Adipocyte (in vitro differentiated cells): ENCODE results near the gene GATAD2B.
"Not testable (repeated sequence)": the region's sequence is repeated elsewhere in the genome, so short reads cannot be mapped to it uniquely, and the experiment has no call there.

Experiments
- DNase-seq: peaks from one replicate; pipeline ENCODE4 v3.0.0-alpha.2; 2015; ENCODE audit warnings: low read depth
- H3K27me3 ChIP-seq: replicated peaks from 2 replicates; pipeline ENCODE4 v1.7.0; 2013; ENCODE audit warnings: mild to moderate bottlenecking, low read length, moderate library complexity; ENCODE audit not compliant: control insufficient read depth, insufficient read depth
- H3K36me3 ChIP-seq: 2 replicates; pipeline ENCODE4 v1.7.0; 2013; ENCODE audit warnings: low read length, mild to moderate bottlenecking, moderate library complexity; ENCODE audit not compliant: control insufficient read depth, insufficient read depth, severe bottlenecking
- H3K4me1 ChIP-seq: 2 replicates; pipeline ENCODE4 v1.7.0; 2013; ENCODE audit warnings: mild to moderate bottlenecking, low read length, moderate library complexity; ENCODE audit not compliant: control insufficient read depth, insufficient read depth
- H3K4me3 ChIP-seq: 2 replicates; pipeline ENCODE4 v1.7.0; 2013; ENCODE audit warnings: mild to moderate bottlenecking, low read length, moderate library complexity
- H3K9ac ChIP-seq: 2 replicates; pipeline ENCODE4 v1.7.0; 2013; ENCODE audit warnings: mild to moderate bottlenecking, low read length, moderate library complexity
- H3K9me3 ChIP-seq: 2 replicates; pipeline ENCODE4 v1.7.0; 2013; ENCODE audit warnings: mild to moderate bottlenecking, low read length, moderate library complexity; ENCODE audit not compliant: control insufficient read depth

GATAD2B gene

DNA sequence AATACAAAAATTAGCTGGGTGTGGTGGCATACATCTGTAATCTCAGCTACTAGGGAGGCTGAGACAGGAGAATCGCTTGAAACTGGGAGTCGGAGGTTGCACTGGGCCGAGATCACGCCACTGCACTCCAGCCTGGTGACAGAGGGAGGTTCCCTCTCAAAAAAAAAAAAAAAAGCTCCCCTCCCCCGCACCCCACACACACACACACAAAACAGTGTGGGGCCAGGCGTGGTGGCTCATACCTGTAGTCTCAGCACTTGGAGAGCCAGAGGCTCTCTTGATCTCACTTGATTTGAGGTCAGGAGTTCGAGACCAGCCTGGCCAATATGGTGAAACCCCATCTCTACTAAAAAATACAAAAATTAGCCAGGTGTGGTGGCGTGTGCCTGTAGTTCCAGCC is 16.9 kb downstream of the GATAD2B start:
- H3K36me3 ChIP-seq, H3K27me3 ChIP-seq, DNase-seq, H3K9ac ChIP-seq, H3K9me3 ChIP-seq, H3K4me3 ChIP-seq: not testable (repeated sequence)
- peaks cover 15% of the 10 kb centered on the region for H3K4me1 ChIP-seq

DNA sequence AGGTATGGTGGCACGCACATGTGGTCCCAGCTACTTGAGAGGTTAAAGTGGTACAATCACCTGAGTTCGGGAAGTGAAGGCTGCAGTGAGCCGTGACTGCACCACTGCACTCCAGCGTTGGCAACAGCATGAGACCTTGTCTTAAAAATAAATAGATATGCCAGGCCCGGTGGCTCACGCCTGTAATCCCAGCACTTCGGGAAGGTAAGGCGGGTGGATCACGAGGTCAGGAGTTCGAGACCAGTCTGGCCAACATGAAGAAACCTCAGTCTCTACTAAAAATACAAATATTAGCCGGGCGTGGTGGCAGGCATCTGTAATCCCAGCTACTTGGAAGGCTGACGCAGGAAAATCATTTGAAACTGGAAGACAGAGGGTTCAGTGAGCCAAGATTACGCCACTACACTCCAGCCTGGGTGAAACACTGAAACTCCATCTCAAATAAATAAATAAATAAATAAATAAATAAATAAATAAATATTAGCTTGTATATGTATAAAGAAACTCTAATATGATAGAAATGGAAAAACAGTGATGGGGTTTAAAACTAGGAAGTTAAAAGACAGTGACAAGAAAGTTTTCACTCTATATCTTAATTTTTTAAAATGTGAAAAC is 18.8 kb downstream of the GATAD2B start:
- Histone ChIP-seq H3K4me3 (no peak overlapping the region), H3K9ac (no peak overlapping the region), H3K27me3 (no peaks in the 10 kb centered on the region), H3K4me1 (peaks cover 15% of the 10 kb centered on the region), H3K36me3 (peaks cover 7% of the 10 kb centered on the region), H3K9me3 (no peaks in the 10 kb centered on the region)
- peak; percentile 10 for DNase-seq

DNA sequence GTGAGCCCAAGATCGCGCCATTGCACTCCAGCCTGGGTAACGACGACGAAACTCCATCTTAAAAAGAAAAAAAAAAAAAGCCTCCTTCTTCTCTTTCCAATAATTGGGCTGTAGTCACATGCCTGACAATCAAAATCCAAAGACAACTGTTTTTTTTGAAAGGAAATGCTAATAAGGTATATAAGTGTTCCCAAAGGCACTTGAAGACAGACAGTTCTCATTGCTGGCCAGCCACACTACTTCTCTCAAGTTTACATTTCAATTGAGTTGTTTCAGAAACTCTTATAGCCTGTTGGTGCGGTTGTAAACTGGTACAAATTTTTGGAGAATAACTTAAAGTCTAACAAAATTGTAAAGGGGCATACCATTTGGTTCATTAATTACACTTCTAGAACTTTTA is 23.3 kb downstream of the GATAD2B start:
- Histone ChIP-seq H3K9ac (no peak overlapping the region), H3K9me3 (no peaks in the 10 kb centered on the region), H3K4me1 (peaks cover 10% of the 10 kb centered on the region), H3K27me3 (no peaks in the 10 kb centered on the region), H3K4me3 (no peak overlapping the region), H3K36me3 (peaks cover 6% of the 10 kb centered on the region)
- DNase-seq: no peak

DNA sequence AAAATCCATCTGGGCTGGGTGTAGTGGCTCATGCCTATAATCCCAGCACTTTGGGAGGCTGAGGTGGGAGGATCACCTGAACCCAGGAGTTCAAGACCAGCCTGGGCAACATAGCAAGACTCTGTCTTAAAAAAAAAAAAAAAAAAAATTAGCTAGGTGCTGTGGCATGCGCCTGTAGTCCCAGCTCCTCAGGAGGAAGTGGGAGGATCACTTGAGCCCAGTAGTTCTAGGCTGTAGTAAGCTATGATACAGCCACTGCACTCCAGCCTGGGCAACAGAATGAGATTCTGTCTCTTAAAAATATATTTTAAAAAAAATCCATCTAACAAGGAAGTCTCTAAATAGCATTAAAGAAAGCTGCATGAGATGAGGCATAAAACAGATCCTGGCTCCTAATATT is 26.9 kb downstream of the GATAD2B start:
- H3K4me1 ChIP-seq, H3K27me3 ChIP-seq, H3K9ac ChIP-seq, H3K9me3 ChIP-seq, DNase-seq, H3K4me3 ChIP-seq: not testable (repeated sequence)
- peaks cover 14% of the 10 kb centered on the region for H3K36me3 ChIP-seq

DNA sequence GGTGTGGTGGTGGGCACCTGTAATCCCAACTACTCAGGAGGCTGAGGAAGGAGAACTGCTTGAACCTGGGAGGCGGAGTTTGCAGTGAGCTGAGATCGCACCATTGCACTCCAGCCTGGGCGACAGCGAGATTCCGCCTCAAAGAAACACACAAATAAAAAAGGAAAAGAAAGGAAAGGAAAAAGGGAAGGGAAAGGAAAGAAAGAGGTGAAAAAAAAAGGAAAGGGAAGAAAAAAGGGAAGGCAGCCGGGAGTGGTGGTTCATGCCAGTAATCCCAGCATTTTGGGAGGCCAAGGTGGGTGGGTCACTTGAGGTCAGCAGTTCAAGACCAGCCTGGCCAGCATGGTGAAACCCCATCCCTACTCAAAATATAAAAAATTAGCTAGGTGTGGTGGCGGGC is 31.7 kb downstream of the GATAD2B start:
- peaks cover 13% of the 10 kb centered on the region for H3K36me3 ChIP-seq
- H3K9ac ChIP-seq, H3K27me3 ChIP-seq, DNase-seq, H3K4me3 ChIP-seq, H3K9me3 ChIP-seq: not testable (repeated sequence)
- peaks cover 21% of the 10 kb centered on the region for H3K4me1 ChIP-seq

DNA sequence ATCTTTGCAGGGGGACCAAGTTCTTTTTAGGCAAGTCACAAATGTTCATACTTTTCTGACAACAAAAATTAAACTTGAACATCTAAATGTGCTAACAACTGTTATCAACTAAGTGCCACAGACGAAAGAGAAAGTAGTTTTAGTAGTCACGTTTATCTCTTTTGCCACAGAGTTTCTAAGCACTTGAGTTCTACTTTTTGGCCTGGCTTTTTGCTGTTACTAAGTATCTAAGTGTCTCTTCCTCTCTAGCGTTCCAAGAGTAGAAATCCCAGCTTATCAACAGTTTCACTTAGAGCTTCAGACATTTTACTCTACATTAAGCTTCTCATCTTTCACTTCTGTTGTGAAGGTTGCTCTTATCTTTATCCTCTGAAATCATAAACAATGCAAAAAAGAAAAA is 34.2 kb downstream of the GATAD2B start:
- Histone ChIP-seq H3K9me3 (no peaks in the 10 kb centered on the region), H3K9ac (peak overlapping the region; percentile 55), H3K27me3 (no peaks in the 10 kb centered on the region), H3K4me1 (peaks cover 21% of the 10 kb centered on the region), H3K36me3 (peaks cover 13% of the 10 kb centered on the region), H3K4me3 (peak overlapping the region; percentile 37)
- DNase-seq: no peak

DNA sequence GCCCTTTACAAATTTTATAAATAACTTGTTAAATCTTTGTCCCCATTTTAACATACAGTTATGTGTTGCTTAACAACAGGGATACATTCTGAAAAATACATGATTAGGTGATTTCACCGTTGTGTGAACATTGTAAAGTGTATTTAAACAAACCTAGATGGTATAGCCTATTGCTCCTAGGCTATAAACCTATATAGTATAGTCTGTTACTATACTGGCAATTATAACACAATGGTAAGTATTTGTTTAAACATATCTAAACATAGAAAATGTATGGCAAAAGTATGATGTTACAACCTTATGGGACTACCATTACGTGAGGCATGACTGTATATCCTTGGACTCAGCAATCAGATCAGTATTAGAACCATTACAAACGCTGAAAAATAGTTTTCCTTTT is 36.6 kb downstream of the GATAD2B start:
- no peaks in the 10 kb centered on the region for H3K9me3 ChIP-seq
- no peak overlapping the region for H3K9ac ChIP-seq
- DNase-seq: no peak
- no peak overlapping the region for H3K4me3 ChIP-seq
- peaks cover 30% of the 10 kb centered on the region for H3K4me1 ChIP-seq
- H3K27me3 ChIP-seq: no peaks in the 10 kb centered on the region
- H3K36me3 ChIP-seq: peaks cover 5% of the 10 kb centered on the region

DNA sequence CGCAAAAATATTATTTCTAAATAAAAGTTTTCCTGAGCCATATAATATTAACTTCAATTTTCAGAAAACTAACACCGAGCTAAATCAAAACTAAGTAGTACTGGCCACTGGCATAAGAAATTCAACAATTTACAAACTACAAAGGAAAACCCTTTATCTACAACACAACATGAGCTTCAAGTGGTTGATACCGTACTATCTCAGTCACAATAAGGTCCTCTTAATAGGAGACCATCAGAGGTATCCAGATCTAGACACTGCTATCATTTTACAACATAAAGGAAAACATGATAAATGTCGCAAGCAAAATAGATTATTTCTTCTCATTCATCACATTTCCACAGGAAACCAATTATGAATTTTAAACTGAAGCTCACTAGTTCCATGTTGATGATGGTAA is 39.5 kb downstream of the GATAD2B start:
- Histone ChIP-seq H3K9ac (no peak overlapping the region), H3K36me3 (no peaks in the 10 kb centered on the region), H3K27me3 (no peaks in the 10 kb centered on the region), H3K9me3 (no peaks in the 10 kb centered on the region), H3K4me3 (no peak overlapping the region), H3K4me1 (peaks cover 31% of the 10 kb centered on the region)
- DNase-seq: no peak

DNA sequence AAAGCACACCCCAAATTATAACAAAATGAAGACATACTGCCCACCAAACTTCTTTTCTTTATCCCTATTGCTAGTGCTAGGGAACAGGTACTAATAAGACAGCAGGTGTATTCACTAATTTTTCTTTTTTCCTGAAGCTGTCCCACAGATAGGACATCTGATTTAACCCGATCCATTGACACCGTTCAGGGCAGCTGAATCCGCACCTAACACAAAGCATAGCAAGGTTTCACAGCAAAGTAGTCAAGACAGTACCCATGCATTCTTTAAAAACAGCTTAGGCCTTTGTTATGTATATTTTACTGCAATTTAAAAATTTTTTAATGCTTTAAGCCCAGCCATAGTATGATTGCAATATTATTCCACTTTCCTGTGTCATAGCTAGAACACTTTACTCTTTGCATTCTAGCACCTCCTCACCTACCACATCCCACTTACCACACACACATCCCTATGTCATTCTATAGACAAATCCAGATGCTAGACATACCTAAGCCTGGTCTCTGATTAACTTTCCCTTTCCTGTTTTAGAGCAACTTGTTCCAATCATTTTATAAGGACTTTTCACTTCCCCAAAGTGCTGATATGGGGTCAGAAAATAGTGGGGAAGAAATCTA is 40.4 kb downstream of the GATAD2B start:
- H3K36me3 ChIP-seq: no peaks in the 10 kb centered on the region
- peaks cover 23% of the 10 kb centered on the region for H3K4me1 ChIP-seq
- H3K9me3 ChIP-seq: no peaks in the 10 kb centered on the region
- H3K4me3 ChIP-seq: no peak overlapping the region
- H3K9ac ChIP-seq: no peak overlapping the region
- no peaks in the 10 kb centered on the region for H3K27me3 ChIP-seq
- DNase-seq: no peak

DNA sequence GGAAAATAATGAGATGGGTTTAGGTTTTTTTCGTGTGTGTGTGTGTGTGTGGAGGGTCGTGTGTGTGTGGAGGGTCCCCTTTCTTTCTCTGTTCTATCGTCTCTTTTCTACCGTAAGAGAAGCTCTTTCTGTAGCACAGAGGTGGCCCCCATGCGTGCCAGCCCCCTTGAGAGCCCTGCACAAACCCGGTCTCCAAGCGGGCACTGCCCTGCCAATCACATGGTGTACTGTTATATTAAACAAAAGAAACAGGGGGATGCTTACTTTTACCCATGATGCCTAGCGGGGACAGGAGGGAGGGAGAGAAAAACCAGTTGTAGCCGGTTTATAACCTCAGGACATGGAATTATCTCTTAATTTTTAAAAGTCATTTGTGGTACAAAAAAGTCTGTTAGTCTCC is 41.0 kb downstream of the GATAD2B start:
- no peaks in the 10 kb centered on the region for H3K9me3 ChIP-seq
- H3K9ac ChIP-seq: peak overlapping the region; percentile 72
- peaks cover 18% of the 10 kb centered on the region for H3K4me1 ChIP-seq
- H3K27me3 ChIP-seq: no peaks in the 10 kb centered on the region
- H3K36me3 ChIP-seq: no peaks in the 10 kb centered on the region
- peak; percentile 64 for DNase-seq
- H3K4me3 ChIP-seq: peak overlapping the region; percentile 76

DNA sequence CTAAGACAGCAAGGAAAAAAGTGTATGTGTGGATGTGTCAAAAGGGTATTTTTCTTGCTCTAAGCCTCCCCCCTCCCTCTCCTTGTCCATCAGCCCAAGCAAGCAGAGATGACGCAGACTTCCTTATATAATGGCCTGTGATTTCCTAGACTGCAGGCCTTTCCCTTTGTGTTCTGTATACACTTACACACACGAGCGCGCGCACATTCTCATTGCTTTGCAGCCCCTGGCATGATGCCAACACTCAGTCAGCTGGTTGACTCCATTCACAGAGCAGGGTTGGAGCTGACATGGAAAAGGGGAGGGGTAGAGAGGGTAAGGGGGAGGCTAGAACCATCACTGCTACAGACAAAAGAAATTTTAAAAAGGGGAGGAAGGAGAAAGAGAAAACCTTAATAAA is 41.8 kb downstream of the GATAD2B start:
- Histone ChIP-seq H3K27me3 (no peaks in the 10 kb centered on the region), H3K4me1 (peaks cover 22% of the 10 kb centered on the region), H3K4me3 (peak overlapping the region; percentile 76), H3K36me3 (no peaks in the 10 kb centered on the region), H3K9me3 (no peaks in the 10 kb centered on the region), H3K9ac (peak overlapping the region; percentile 72)
- peak; percentile 95 for DNase-seq

DNA sequence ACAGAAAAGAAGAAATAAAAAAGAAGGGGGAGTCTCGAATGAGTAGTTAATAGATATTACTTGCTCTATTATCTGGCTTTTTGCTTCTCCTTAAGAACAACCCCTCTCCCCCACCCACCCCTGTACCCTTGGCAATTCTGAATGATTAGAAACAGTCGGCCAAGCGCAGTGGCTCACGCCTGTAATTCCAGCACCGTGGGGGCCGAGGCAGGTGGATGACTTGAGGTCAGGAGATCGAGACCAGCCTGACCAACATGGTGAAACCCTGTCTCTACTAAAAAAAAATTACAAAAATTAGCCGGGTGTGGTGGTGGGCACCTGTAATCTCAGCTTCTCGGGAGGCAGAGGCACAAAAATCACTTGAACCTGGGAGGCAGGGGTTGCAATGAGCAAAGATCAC is 42.7 kb downstream of the GATAD2B start:
- no peak overlapping the region for H3K4me3 ChIP-seq
- H3K4me1 ChIP-seq: peaks cover 24% of the 10 kb centered on the region
- no peaks in the 10 kb centered on the region for H3K36me3 ChIP-seq
- H3K9ac ChIP-seq: no peak overlapping the region
- no peak for DNase-seq
- no peaks in the 10 kb centered on the region for H3K27me3 ChIP-seq
- no peaks in the 10 kb centered on the region for H3K9me3 ChIP-seq
